ENCODE results near the gene KAT8.

- no peak for TF ChIP-seq CTCF (IDR thresholded peaks at IDR 0.05 in 2 of 3, conservative IDR thresholded peaks at IDR 0.05 in 1 of 3; ENCODE audit: insufficient read depth in 2 of 3, low read depth in 1 of 3, low read length in 3 of 3)
- TF ChIP-seq JUN (IDR thresholded peaks at IDR 0.05; ENCODE audit: borderline replicate concordance, low read depth, low read length): no peak
- no peak for TF ChIP-seq JUN (CRISPR knock-in tag; IDR thresholded peaks at IDR 0.05; ENCODE audit: borderline replicate concordance)
- TF ChIP-seq ILK (tag; IDR thresholded peaks at IDR 0.05; ENCODE audit: borderline replicate concordance, low read depth): no peak
- TF ChIP-seq NR2F6 (CRISPR knock-in tag; IDR thresholded peaks at IDR 0.05): no peak
- no peak for TF ChIP-seq MAX (CRISPR knock-in tag; IDR thresholded peaks at IDR 0.05)
- TF ChIP-seq ARID4B (CRISPR knock-in tag; IDR thresholded peaks at IDR 0.05): no peak
- no peak for TF ChIP-seq CHD7 (IDR thresholded peaks at IDR 0.05; ENCODE audit: low read depth, low read length)
- TF ChIP-seq RCOR1 (IDR thresholded peaks at IDR 0.05; ENCODE audit: borderline replicate concordance in 1 of 2, low read depth in 2 of 2, low read length in 2 of 2): no peak
- no peak for TF ChIP-seq TBP (optimal IDR thresholded peaks at IDR 0.05; ENCODE audit: low read depth, low read length)
- no peak for TF ChIP-seq SIN3A (IDR thresholded peaks at IDR 0.05; ENCODE audit: borderline replicate concordance in 2 of 2, control insufficient read depth in 1 of 2, low read depth in 2 of 2, low read length in 2 of 2)
- no peak for TF ChIP-seq NFE2 (IDR thresholded peaks at IDR 0.05; ENCODE audit: low read depth)
These were observed 31.4 kb upstream of the KAT8 start for GRCh38 chr16:31085873-31086628.
